Measurements from ENCODE around the gene CORO7.
A peak's percentile ranks its signal among the peaks of the same experiment; 100 is the strongest.

The CORO7 gene

GRCh38 chr16:4426021-4426684 is 9.8 kb upstream of the CORO7 start:
- no peak for DNase-seq (ENCODE audit: low spot score)

- peak; percentile 93 for DNase-seq (ENCODE audit: low spot score)
Observed at GRCh38 chr16:4425378-4426020, 9.1 kb upstream of the CORO7 start, which contains the start of gene DNAJA3. Gene DNAJA3 (plus strand): TSS chr16:4425868. CDS start chr16:4425882, 14 bp downstream.

- DNase-seq (ENCODE audit: low spot score): no peak
Observed at GRCh38 chr16:4420505-4421105, 4.2 kb upstream of the CORO7 start.

- DNase-seq (ENCODE audit: low spot score): no peak
Observed at GRCh38 chr16:4419402-4419959, 3.1 kb upstream of the CORO7 start.

- no peak for DNase-seq (ENCODE audit: low spot score)
Observed at GRCh38 chr16:4415538-4416199, 727 bp downstream of the CORO7 start.

- DNase-seq (ENCODE audit: low spot score): no peak
Observed at GRCh38 chr16:4414187-4414917, 2.0 kb downstream of the CORO7 start.

GRCh38 chr16:4412854-4413253 is 3.5 kb downstream of the CORO7 start:
- no peak for DNase-seq (ENCODE audit: low spot score)

- no peak for DNase-seq (ENCODE audit: low spot score)
Observed at GRCh38 chr16:4412159-4412558, 4.2 kb downstream of the CORO7 start.

- DNase-seq (ENCODE audit: low spot score): no peak
Observed at GRCh38 chr16:4411684-4412083, 4.7 kb downstream of the CORO7 start.

GRCh38 chr16:4410335-4411075 is 5.9 kb downstream of the CORO7 start:
- DNase-seq (ENCODE audit: low spot score): peak; percentile 86

GRCh38 chr16:4409081-4409932 is 7.1 kb downstream of the CORO7 start:
- no peak for DNase-seq (ENCODE audit: low spot score)

GRCh38 chr16:4408323-4408690 is 8.1 kb downstream of the CORO7 start:
- DNase-seq (ENCODE audit: low spot score): no peak

- no peak for DNase-seq (ENCODE audit: low spot score)
Observed at GRCh38 chr16:4407543-4408322, 8.7 kb downstream of the CORO7 start.

- no peak for DNase-seq (ENCODE audit: low spot score)
Observed at GRCh38 chr16:4404967-4405696, 11.3 kb downstream of the CORO7 start.

- no peak for DNase-seq (ENCODE audit: low spot score)
Observed at GRCh38 chr16:4404247-4404966, 12.0 kb downstream of the CORO7 start.

GRCh38 chr16:4403133-4403949 is 13.1 kb downstream of the CORO7 start:
- no peak for DNase-seq (ENCODE audit: low spot score)

Data from SW480 (cell line).